Caco-2 (cell line): ENCODE data around the gene HDHD2. TPM values are rescaled to one million over a fixed set of nuclear protein-coding genes. Genes with fewer than 3 reads are reported as not detected.

ENCODE experiments used
- BruUV-seq: library from RNA; stranded (reverse); fragments of 400-500 nt; replicated peaks from 2 replicates; lab custom pipeline; 2021; lab: Mats Ljungman, UMichigan
- CTCF ChIA-PET: fragments of 300-600 bp; sonication (Branson Sonifier 250); formaldehyde crosslinking; loops from one replicate; lab custom pipeline; 2022; ENCODE audit warnings: antibody characterized with exemption; lab: Charles Lee
- POLR2A ChIA-PET: fragments of 300-600 bp; sonication (Branson Sonifier 250); formaldehyde crosslinking; loops from one replicate; lab custom pipeline; 2022; ENCODE audit warnings: antibody characterized with exemption; lab: Charles Lee
- DNase-seq, 2 experiments: peaks; one replicate each; pipeline versions ENCODE4 v3.0.0 to v3.0.0-alpha.2; 2020 to 2022
- H3K27me3 ChIP-seq: replicated peaks from 2 replicates; pipeline ENCODE4 v1.6.0; 2011; ENCODE audit warnings: low read length; ENCODE audit not compliant: control insufficient read depth, insufficient read depth
- H3K36me3 ChIP-seq: 2 replicates; pipeline ENCODE4 v1.5.1; 2011; ENCODE audit warnings: low read length; ENCODE audit not compliant: control insufficient read depth, insufficient read depth
- H3K4me1 ChIP-seq: fragments of 250-450 bp; sonication (Bioruptor Pico); 2 replicates; pipeline ENCODE4 v1.5.1; 2020; ENCODE audit warnings: mild to moderate bottlenecking
- H3K4me3 ChIP-seq: 2 replicates; pipeline ENCODE4 v1.5.1; 2011; ENCODE audit warnings: low read depth, mild to moderate bottlenecking, control low read depth, low read length
- H3K9me3 ChIP-seq: fragments of 250-450 bp; sonication (Bioruptor Pico); 2 replicates; pipeline ENCODE4 v1.5.1; 2020; ENCODE audit warnings: mild to moderate bottlenecking, moderate library complexity
- H3K27ac Mint-ChIP-seq: one replicate; pipeline ENCODE4 v1.8.0; 2022; ENCODE audit warnings: mixed read lengths; ENCODE audit not compliant: unreplicated experiment
- H3K27me3 Mint-ChIP-seq: one replicate; pipeline ENCODE4 v1.8.0; 2022; ENCODE audit warnings: mixed read lengths; ENCODE audit not compliant: insufficient read depth, unreplicated experiment
- H3K36me3 Mint-ChIP-seq: one replicate; pipeline ENCODE4 v1.8.0; 2022; ENCODE audit warnings: mild to moderate bottlenecking, mixed read lengths; ENCODE audit not compliant: insufficient read depth, unreplicated experiment
- H3K4me1 Mint-ChIP-seq: one replicate; pipeline ENCODE4 v1.8.0; 2022; ENCODE audit warnings: low read depth, mixed read lengths; ENCODE audit not compliant: unreplicated experiment
- H3K4me3 Mint-ChIP-seq: one replicate; pipeline ENCODE4 v1.8.0; 2022; ENCODE audit warnings: mild to moderate bottlenecking, moderate library complexity, mixed read lengths; ENCODE audit not compliant: unreplicated experiment
- H3K9me3 Mint-ChIP-seq: one replicate; pipeline ENCODE4 v1.8.0; 2022; ENCODE audit warnings: mixed read lengths; ENCODE audit not compliant: unreplicated experiment
- intact Hi-C: fragments of 100-400 bp; cut with micrococcal nuclease; formaldehyde crosslinking; loops from one replicate; pipeline ENCODE4 v1.10.0; 2022; ENCODE audit not compliant: unreplicated experiment
- total RNA-seq: library from RNA; stranded (reverse); gene quantifications from 2 replicates; pipeline ENCODE4 v1.2.3, GENCODE V29; 2022
- TF ChIP-seq, protein P1 (sequence below), 2 experiments: fragments of 200-600 bp in 1 of 2; IDR thresholded peaks; 1 replicate in 1 of 2; 2 replicates in 1 of 2; pipeline versions ENCODE4 v1.5.1 to v1.8.0; 2011 to 2022; ENCODE audit warnings: antibody characterized with exemption in 1 of 2, control low read depth in 1 of 2, inconsistent platforms in 1 of 2, low read depth in 1 of 2, low read length in 1 of 2, mild to moderate bottlenecking in 1 of 2, moderate library complexity in 1 of 2; ENCODE audit not compliant: insufficient read depth in 1 of 2, severe bottlenecking in 1 of 2, unreplicated experiment in 1 of 2

The HDHD2 gene
- total RNA-seq, 1 experiment from 2014 or later, result 14.7 TPM

DNA sequence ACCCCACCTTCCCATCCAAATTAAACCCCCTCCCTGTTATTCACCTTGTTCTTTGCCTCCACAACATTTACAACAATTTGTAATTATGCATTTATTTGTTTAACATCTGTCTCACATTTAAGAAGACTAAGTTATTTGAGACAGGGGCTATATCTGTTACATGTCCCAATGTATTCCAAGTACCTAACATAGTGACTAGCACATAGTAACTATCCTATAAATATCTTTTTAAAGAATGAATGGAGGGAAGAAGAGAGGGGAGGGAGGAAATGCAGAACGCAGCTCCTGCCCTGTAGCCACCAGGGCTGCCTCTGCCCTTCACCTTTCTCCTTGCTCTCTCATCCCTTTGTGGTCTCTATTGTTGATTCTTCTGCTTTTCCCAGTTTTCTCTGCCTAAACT is 40.6 kb downstream of the HDHD2 start:
- no peak overlapping the region for H3K27ac Mint-ChIP-seq

DNA sequence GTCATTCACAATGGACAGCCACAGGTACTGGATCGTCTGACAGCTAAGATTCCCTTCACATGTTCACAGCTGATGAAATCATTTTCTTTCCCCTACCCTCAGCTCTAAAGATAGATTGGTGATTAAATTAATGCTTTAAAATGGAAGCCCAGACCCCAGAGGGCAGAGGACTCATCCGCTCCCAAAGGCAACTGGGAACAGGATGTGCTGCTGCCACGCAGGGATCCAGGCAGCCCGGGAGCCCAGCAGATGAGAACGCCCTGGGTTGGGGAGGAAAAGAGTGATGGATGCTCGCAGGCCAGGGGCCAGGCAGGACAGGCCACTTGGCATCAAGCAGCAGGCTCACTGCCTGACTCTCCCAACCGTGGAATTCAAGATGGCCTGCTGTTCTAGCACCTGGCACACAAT is 41.3 kb downstream of the HDHD2 start:
- Histone ChIP-seq H3K36me3 (no peaks in the 10 kb centered on the region), H3K27me3 (no peaks in the 10 kb centered on the region), H3K9me3 (no peaks in the 10 kb centered on the region), H3K4me1 (no peaks in the 10 kb centered on the region), H3K4me3 (no peak overlapping the region)
- Mint-ChIP-seq H3K27ac (no peak overlapping the region), H3K4me1 (no peaks in the 10 kb centered on the region), H3K9me3 (no peaks in the 10 kb centered on the region), H3K36me3 (no peaks in the 10 kb centered on the region), H3K4me3 (no peak overlapping the region), H3K27me3 (no peaks in the 10 kb centered on the region)
- DNase-seq, result no peak
- ChIA-PET CTCF (no interaction called here), POLR2A (no interaction called here)
- TF ChIP-seq, protein P1, sequence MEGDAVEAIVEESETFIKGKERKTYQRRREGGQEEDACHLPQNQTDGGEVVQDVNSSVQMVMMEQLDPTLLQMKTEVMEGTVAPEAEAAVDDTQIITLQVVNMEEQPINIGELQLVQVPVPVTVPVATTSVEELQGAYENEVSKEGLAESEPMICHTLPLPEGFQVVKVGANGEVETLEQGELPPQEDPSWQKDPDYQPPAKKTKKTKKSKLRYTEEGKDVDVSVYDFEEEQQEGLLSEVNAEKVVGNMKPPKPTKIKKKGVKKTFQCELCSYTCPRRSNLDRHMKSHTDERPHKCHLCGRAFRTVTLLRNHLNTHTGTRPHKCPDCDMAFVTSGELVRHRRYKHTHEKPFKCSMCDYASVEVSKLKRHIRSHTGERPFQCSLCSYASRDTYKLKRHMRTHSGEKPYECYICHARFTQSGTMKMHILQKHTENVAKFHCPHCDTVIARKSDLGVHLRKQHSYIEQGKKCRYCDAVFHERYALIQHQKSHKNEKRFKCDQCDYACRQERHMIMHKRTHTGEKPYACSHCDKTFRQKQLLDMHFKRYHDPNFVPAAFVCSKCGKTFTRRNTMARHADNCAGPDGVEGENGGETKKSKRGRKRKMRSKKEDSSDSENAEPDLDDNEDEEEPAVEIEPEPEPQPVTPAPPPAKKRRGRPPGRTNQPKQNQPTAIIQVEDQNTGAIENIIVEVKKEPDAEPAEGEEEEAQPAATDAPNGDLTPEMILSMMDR (IDR thresholded peaks at IDR 0.05; ENCODE audit: insufficient read depth in 1 of 2, low read depth in 1 of 2, low read length in 1 of 2, severe bottlenecking in 1 of 2, unreplicated experiment in 1 of 2), result no peak
- intact Hi-C loops, result no loop called here
- BruUV-seq, result no TSS peak

More for the DNA sequence above, 40.6 kb downstream of the HDHD2 start:
- Mint-ChIP-seq H3K9me3 (no peaks in the 10 kb centered on the region), H3K36me3 (no peaks in the 10 kb centered on the region), H3K4me3 (no peak overlapping the region), H3K27me3 (no peaks in the 10 kb centered on the region), H3K4me1 (no peaks in the 10 kb centered on the region)
- DNase-seq, result no peak
- intact Hi-C loops, result no loop called here
- H3K4me3 ChIP-seq, result no peak overlapping the region
- H3K4me1 ChIP-seq, result no peaks in the 10 kb centered on the region
- ChIA-PET CTCF (no interaction called here), POLR2A (no interaction called here)
- no TSS peak for BruUV-seq
- TF ChIP-seq, protein P1 (IDR thresholded peaks at IDR 0.05; ENCODE audit: insufficient read depth in 1 of 2, low read depth in 1 of 2, low read length in 1 of 2, severe bottlenecking in 1 of 2, unreplicated experiment in 1 of 2), result no peak
- no peaks in the 10 kb centered on the region for H3K27me3 ChIP-seq
- no peaks in the 10 kb centered on the region for H3K9me3 ChIP-seq
- no peaks in the 10 kb centered on the region for H3K36me3 ChIP-seq

DNA sequence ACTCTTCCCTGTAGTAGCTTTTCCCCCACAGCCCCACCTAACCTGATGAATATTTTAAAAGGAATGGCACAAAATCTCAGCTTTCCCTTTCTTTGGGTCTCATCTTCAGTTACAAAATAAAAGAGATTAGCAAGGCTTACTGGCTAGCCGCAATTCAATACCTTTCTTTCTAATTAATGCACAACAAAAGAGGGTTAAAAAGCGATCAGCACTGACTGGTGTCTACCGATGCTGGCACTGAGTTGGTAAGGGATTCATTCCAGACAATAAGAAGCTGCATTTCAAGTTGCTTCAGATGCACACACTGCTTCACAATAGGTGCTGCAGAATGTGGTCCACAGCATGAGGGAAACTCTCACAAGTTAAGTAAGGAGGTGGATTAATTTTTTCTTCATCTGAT is 41.9 kb downstream of the HDHD2 start:
- CTCF ChIA-PET, result no interaction called here
- intact Hi-C loops, result no loop called here
- Histone ChIP-seq H3K9me3 (no peaks in the 10 kb centered on the region), H3K36me3 (no peaks in the 10 kb centered on the region), H3K27me3 (no peaks in the 10 kb centered on the region), H3K4me1 (no peaks in the 10 kb centered on the region), H3K4me3 (no peak overlapping the region)
- POLR2A ChIA-PET, result no interaction called here
- TF ChIP-seq, protein P1 (IDR thresholded peaks at IDR 0.05; ENCODE audit: insufficient read depth in 1 of 2, low read depth in 1 of 2, low read length in 1 of 2, severe bottlenecking in 1 of 2, unreplicated experiment in 1 of 2), result no peak
- H3K4me3 Mint-ChIP-seq, result no peak overlapping the region
- H3K36me3 Mint-ChIP-seq, result no peaks in the 10 kb centered on the region
- no TSS peak for BruUV-seq
- no peak for DNase-seq
- H3K27ac Mint-ChIP-seq, result no peak overlapping the region
- no peaks in the 10 kb centered on the region for H3K27me3 Mint-ChIP-seq
- no peaks in the 10 kb centered on the region for H3K4me1 Mint-ChIP-seq
- no peaks in the 10 kb centered on the region for H3K9me3 Mint-ChIP-seq
